Mammary epithelial cell (primary cell): ENCODE data around the gene DNAJC16.

ENCODE experiments used
- CTCF ChIP-seq, 2 donors: IDR thresholded peaks in 1 of 2; conservative IDR thresholded peaks in 1 of 2; 2 replicates each; pipeline ENCODE4 v1.5.1; 2011 to 2012; ENCODE audit warnings: inconsistent platforms in 2 of 2, low read length in 2 of 2, mild to moderate bottlenecking in 2 of 2, control low read depth in 1 of 2, low read depth in 1 of 2; ENCODE audit not compliant: insufficient read depth in 1 of 2; ENCODE audit errors: extremely low read depth in 1 of 2
- EZH2 ChIP-seq: IDR thresholded peaks from 2 replicates; pipeline ENCODE4 v1.6.1; 2012; ENCODE audit warnings: low read length, inconsistent platforms, borderline replicate concordance

GRCh38 chr1:15577691-15578090, 51.0 kb downstream of the DNAJC16 start:
- TF ChIP-seq CTCF (conservative IDR thresholded peaks at IDR 0.05 in 1 of 2, IDR thresholded peaks at IDR 0.05 in 1 of 2; ENCODE audit: extremely low read depth in 1 of 2, insufficient read depth in 1 of 2, low read depth in 1 of 2, low read length in 2 of 2) (no peak), EZH2 (no peak)
